Body of pancreas (tissue), 4 donors: ENCODE data around the gene TRIM22. TPM values are rescaled to one million over a fixed set of nuclear protein-coding genes. Genes with fewer than 3 reads are reported as not detected.

Source experiments
- ATAC-seq: fragments of 150-250 bp; one replicate; pipeline ENCODE4 v1.9.1; 2016
- DNase-seq, 4 donors: peaks; one replicate each; pipeline ENCODE4 v3.0.0-alpha.2; 2019
- H3K27ac ChIP-seq, 4 donors: fragments of 200-600 bp; sonication (generic); 1 replicate in 3 of 4; 2 replicates in 1 of 4; pipeline versions ENCODE4 v1.5.1 to v1.6.1; 2016 to 2019; ENCODE audit warnings: mild to moderate bottlenecking in 1 of 4, mixed read lengths in 1 of 4, moderate library complexity in 1 of 4
- H3K27me3 ChIP-seq, 2 donors: fragments of 200-600 bp; sonication (generic); one replicate each; pipeline ENCODE4 v1.6.0; 2016; ENCODE audit warnings: mild to moderate bottlenecking in 1 of 2
- H3K36me3 ChIP-seq, 2 donors: fragments of 200-600 bp; sonication (generic); replicated peaks in 1 of 2; 2 replicates each; pipeline ENCODE4 v1.5.1; 2016; ENCODE audit warnings: low read depth in 2 of 2; ENCODE audit not compliant: insufficient read depth in 1 of 2
- H3K4me1 ChIP-seq: fragments of 200-600 bp; sonication (generic); one replicate; pipeline ENCODE4 v1.6.0; 2016
- H3K4me3 ChIP-seq, 2 donors: fragments of 200-600 bp; sonication (generic); 1 replicate in 1 of 2; 2 replicates in 1 of 2; pipeline ENCODE4 v1.5.1; 2016 to 2019
- H3K9me3 ChIP-seq, 3 donors: fragments of 200-600 bp; sonication (generic); 1 replicate in 2 of 3; 2 replicates in 1 of 3; pipeline ENCODE4 v1.5.1; 2016
- POLR2A ChIP-seq, 3 donors: fragments of 450-650 bp; IDR thresholded peaks; one replicate each; pipeline ENCODE4 v1.6.1; 2016; ENCODE audit warnings: antibody characterized with exemption in 3 of 3, mild to moderate bottlenecking in 2 of 3
- WGBS, 2 donors: methylation state at CpG; one replicate each; pipeline ENCODE4 v1.1.5; 2017; 5-methylcytosine and 5-hydroxymethylcytosine counted together
- intact Hi-C: fragments of 100-400 bp; cut with DNase I; formaldehyde crosslinking; loops from one replicate; pipeline ENCODE4 v1.15.1; 2023
- total RNA-seq, 2 donors: library from RNA; depleted of rRNA; stranded (reverse); fragments of >200 nt; gene quantifications; one replicate each; pipeline ENCODE4 v1.1.0, GENCODE V29; 2016
- TF ChIP-seq, protein P1 (sequence below), 7 experiments: fragments of 450-650 bp in 4 of 7; fragments of 200-600 bp in 3 of 7; sonication (generic) in 3 of 7; IDR thresholded peaks; one replicate each; pipeline ENCODE4 v1.5.1; 2016 to 2019; ENCODE audit warnings: antibody characterized with exemption in 7 of 7

TRIM22 gene
- total RNA-seq, 2 donors from 2014 or later, result 18.9 to 20.4 TPM

DNA sequence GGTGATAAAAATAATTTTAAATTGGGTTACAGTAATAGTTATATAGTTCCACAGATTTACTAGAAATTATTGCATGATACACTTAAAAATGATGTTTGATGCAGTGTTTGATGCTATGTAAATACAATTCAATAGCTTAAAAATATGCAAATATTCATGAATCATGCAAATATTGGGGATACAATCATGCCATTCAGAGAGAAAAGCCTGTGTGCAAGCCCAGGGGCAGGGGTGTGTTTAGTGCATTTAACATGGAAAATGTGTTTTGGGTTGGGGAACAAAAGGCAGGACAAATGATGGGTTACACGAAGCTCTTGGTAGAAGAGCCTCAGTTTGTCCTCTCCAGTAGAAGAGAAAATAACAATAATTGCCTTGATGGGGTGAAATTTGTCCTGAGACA is 6.0 kb downstream of the TRIM22 start:
- intact Hi-C loops, result no loop called here
- Histone ChIP-seq H3K27me3 (no peaks in the 10 kb centered on the region), H3K9me3 (no peaks in the 10 kb centered on the region), H3K36me3 (no peaks in the 10 kb centered on the region), H3K27ac (no peak overlapping the region), H3K4me1 (no peaks in the 10 kb centered on the region), H3K4me3 (no peak overlapping the region)
- no peak for ATAC-seq
- TF ChIP-seq, protein P1, sequence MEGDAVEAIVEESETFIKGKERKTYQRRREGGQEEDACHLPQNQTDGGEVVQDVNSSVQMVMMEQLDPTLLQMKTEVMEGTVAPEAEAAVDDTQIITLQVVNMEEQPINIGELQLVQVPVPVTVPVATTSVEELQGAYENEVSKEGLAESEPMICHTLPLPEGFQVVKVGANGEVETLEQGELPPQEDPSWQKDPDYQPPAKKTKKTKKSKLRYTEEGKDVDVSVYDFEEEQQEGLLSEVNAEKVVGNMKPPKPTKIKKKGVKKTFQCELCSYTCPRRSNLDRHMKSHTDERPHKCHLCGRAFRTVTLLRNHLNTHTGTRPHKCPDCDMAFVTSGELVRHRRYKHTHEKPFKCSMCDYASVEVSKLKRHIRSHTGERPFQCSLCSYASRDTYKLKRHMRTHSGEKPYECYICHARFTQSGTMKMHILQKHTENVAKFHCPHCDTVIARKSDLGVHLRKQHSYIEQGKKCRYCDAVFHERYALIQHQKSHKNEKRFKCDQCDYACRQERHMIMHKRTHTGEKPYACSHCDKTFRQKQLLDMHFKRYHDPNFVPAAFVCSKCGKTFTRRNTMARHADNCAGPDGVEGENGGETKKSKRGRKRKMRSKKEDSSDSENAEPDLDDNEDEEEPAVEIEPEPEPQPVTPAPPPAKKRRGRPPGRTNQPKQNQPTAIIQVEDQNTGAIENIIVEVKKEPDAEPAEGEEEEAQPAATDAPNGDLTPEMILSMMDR (IDR thresholded peaks at IDR 0.05), result no peak
- no peak for TF ChIP-seq POLR2A (IDR thresholded peaks at IDR 0.05)
- DNase-seq, result no peak
- 64 to 65% methylated on average over 1 of the region's 1 CpG for WGBS, 2 donors

DNA sequence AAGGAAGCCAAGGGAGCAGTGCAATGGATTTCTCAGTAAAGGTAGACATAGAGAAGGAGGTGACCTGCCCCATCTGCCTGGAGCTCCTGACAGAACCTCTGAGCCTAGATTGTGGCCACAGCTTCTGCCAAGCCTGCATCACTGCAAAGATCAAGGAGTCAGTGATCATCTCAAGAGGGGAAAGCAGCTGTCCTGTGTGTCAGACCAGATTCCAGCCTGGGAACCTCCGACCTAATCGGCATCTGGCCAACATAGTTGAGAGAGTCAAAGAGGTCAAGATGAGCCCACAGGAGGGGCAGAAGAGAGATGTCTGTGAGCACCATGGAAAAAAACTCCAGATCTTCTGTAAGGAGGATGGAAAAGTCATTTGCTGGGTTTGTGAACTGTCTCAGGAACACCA is 6.6 kb downstream of the TRIM22 start:
- ATAC-seq, result no peak
- WGBS, 2 donors, result 41 to 51% methylated on average over 2 of the region's 2 CpGs
- Histone ChIP-seq H3K27ac (no peak overlapping the region), H3K9me3 (no peaks in the 10 kb centered on the region), H3K36me3 (no peaks in the 10 kb centered on the region), H3K4me1 (no peaks in the 10 kb centered on the region), H3K27me3 (no peaks in the 10 kb centered on the region), H3K4me3 (no peak overlapping the region)
- DNase-seq, result no peak
- intact Hi-C loops, result no loop called here
- TF ChIP-seq, protein P1 (IDR thresholded peaks at IDR 0.05), result no peak
- TF ChIP-seq POLR2A (IDR thresholded peaks at IDR 0.05), result no peak

DNA sequence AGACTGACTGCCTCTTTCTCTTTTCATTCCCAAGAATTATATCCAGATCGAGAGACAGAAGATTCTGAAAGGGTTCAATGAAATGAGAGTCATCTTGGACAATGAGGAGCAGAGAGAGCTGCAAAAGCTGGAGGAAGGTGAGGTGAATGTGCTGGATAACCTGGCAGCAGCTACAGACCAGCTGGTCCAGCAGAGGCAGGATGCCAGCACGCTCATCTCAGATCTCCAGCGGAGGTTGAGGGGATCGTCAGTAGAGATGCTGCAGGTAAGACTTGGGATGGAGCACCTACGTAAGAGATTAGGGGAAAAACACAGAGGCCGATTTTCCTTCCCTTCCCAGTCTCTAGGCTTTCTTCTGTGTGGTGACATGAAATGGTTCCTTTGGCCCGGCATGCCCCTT is 8.7 kb downstream of the TRIM22 start:
- Histone ChIP-seq H3K4me1 (no peaks in the 10 kb centered on the region), H3K36me3 (no peaks in the 10 kb centered on the region), H3K9me3 (no peaks in the 10 kb centered on the region), H3K27ac (no peak overlapping the region), H3K27me3 (no peaks in the 10 kb centered on the region), H3K4me3 (no peak overlapping the region)
- 81 to 90% methylated on average over 7 of the region's 7 CpGs for WGBS, 2 donors
- no peak for TF ChIP-seq POLR2A (IDR thresholded peaks at IDR 0.05)
- TF ChIP-seq, protein P1 (IDR thresholded peaks at IDR 0.05), result no peak
- DNase-seq (no peak), ATAC-seq (no peak)
- intact Hi-C loops, result no loop called here

DNA sequence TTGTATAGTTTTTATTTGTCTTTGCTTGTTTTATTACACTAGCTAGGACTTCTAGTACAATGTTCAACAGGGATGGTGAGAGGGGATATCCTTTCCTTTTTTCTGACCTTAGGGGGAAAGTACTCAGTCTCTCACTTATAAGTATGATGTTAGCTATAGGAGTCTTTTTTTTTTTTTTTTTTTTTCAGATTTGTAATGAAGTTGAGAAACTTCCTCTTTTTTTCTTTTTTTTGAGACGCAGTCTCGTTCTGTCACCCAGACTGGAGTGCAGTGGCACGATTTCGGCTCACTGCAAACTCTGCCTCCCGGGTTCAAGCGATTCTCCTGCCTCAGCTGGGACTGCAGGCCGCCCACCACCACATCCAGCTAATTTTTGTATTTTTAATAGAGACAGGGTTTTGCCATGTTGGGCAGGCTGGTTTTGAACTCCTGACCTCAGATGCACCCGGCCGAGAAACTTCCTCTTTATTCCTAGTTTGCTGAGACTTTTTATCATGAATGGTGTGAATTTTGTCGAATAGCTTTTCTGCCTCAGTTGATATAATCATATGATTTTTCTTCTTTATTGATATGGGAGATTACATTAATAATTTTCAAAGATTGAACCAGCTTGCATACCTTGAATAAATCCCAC is 10.9 kb downstream of the TRIM22 start:
- H3K27ac ChIP-seq, result peak overlapping the region in 1 of 4 donors; percentile 21
- TF ChIP-seq, protein P1 (IDR thresholded peaks at IDR 0.05), result no peak
- TF ChIP-seq POLR2A (IDR thresholded peaks at IDR 0.05), result no peak
- no peaks in the 10 kb centered on the region for H3K9me3 ChIP-seq
- H3K36me3 ChIP-seq, result no peaks in the 10 kb centered on the region
- H3K4me1 ChIP-seq, result no peaks in the 10 kb centered on the region
- no peak for ATAC-seq
- H3K27me3 ChIP-seq, result no peaks in the 10 kb centered on the region
- intact Hi-C loops, result no loop called here
- no peak for DNase-seq
- whole genome bisulfite sequencing, 2 donors, result 80 to 92% methylated on average over 10 of the region's 10 CpGs
- no peak overlapping the region for H3K4me3 ChIP-seq

DNA sequence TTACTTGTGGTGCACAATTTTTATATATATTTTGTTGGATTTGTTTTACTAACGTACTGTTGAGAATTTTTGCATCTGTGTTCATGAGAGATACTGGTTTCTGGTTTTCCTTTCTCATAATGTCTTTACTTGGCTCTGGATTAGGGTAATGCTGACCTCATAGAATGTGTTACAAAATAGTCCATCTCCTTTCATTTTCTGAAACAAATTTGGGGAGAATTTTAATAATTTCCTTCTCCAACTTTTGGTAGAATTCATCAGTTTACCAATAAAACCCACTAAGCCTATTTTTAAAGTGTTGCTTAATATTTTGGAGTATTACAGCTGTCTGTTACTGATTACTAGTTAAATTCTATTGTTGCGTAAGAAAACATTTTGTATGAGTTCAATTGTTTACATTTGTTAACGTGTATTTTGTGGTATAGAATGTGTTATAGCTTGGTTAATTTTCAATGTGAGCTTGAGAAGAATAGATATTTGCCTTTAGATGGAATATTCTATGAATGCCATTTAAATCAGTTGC is 11.5 kb downstream of the TRIM22 start:
- no peak overlapping the region for H3K4me3 ChIP-seq
- no peak overlapping the region for H3K27ac ChIP-seq
- no peaks in the 10 kb centered on the region for H3K27me3 ChIP-seq
- H3K36me3 ChIP-seq, result no peaks in the 10 kb centered on the region
- WGBS, 2 donors, result 48 to 49% methylated on average over 3 of the region's 3 CpGs
- H3K9me3 ChIP-seq, result no peaks in the 10 kb centered on the region
- TF ChIP-seq, protein P1 (IDR thresholded peaks at IDR 0.05), result no peak
- TF ChIP-seq POLR2A (IDR thresholded peaks at IDR 0.05), result no peak
- no peaks in the 10 kb centered on the region for H3K4me1 ChIP-seq
- intact Hi-C loops, result no loop called here
- ATAC-seq, result no peak
- DNase-seq, result no peak
